Colon (tissue), 2 donors: ENCODE data around the gene WNK2.
"Not testable (repeated sequence)": the region's sequence is repeated elsewhere in the genome, so short reads cannot be mapped to it uniquely, and the experiment has no call there.

Experiments used
- FAIRE-seq: peaks from 2 replicates; lab custom pipeline; 2012; peaks lifted over from hg19 to GRCh38; lab: Jason Lieb, UNC
- donor health status: control.
- donor health status: control.

The WNK2 gene

DNA sequence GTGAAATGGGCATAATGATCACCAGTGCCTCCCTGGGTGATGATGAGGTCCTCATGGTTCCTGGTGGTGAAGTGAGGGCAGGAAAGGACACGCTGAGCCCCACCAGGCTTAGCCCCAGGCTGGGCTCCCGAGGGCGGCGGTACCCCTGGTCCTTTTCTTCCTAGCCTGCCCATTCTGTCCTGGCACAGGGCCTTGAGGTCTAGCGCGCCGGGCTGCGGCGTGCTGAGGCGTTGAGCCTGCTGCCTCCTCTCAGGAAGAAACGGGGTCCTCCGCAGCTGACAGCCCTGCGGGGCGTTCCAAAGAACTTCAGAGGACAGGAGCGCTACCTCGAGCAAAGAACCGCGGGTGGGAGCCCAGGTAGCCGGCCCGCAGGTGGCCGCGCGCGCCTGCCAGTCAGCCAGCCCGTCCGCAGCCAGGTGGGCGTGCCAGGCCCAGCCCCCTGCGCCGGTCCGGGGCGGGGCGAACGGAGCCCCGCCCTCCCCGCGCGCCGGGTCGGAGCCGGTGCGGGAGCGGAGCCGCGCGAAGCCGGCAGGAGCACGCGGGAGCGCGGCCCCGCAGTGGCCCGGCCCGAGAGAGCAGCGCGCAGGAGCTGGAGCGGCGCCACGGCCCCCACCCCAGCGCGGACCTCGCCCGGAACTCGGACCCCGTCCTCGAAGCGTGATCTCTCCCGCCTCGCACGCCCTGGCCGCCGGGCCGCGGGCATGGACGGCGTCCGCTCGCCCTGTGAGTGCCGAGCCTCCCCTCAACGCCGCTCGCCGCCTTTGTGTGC lies at the start of gene WNK2:
Gene WNK2 (plus strand): TSS at position 477 of the 769 bp plus-strand sequence. CDS start 791 bp downstream, outside the sequence.
- FAIRE-seq, result no peak

- no peak for FAIRE-seq
Observed at GRCh38 chr9:93134740-93135444, 49.0 kb upstream of the WNK2 start.

- FAIRE-seq, result no peak
Observed at GRCh38 chr9:93136011-93136440, 47.9 kb upstream of the WNK2 start.

- FAIRE-seq, result no peak
Observed at GRCh38 chr9:93137362-93137761, 46.6 kb upstream of the WNK2 start.

DNA sequence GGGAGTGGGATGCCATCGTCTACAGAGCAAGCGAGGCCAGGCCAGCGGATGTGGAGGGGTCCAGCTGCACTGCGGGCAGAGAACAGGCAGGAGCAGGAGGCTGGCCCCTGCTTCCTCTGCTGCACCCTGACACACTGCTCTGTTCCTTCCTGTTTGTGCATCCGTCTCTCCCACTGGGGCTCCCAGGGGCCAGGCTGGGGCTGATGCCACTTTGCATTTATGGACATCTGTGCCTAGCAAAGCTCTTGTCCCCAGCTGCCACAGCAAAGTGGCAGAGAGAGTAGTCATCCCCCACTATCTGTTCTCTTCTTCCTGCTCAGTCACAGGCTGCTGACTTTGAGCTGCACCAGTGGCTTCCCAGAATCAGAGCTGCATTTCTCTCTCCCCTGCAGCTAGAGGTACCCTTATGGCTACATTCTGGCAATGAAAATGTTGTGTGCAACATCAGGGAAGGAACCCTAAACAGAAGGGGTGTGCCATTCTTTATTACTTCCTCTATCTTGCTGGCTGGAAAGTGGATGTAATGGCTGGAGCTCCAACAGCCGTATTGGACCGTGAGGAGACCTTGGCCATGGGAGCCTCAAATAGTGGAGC lies 45.7 kb upstream of the WNK2 start:
- FAIRE-seq, result no peak

- no peak for FAIRE-seq
Observed at GRCh38 chr9:93139365-93140182, 44.4 kb upstream of the WNK2 start.

- FAIRE-seq, result no peak
Observed at GRCh38 chr9:93141771-93142483, 42.0 kb upstream of the WNK2 start.

DNA sequence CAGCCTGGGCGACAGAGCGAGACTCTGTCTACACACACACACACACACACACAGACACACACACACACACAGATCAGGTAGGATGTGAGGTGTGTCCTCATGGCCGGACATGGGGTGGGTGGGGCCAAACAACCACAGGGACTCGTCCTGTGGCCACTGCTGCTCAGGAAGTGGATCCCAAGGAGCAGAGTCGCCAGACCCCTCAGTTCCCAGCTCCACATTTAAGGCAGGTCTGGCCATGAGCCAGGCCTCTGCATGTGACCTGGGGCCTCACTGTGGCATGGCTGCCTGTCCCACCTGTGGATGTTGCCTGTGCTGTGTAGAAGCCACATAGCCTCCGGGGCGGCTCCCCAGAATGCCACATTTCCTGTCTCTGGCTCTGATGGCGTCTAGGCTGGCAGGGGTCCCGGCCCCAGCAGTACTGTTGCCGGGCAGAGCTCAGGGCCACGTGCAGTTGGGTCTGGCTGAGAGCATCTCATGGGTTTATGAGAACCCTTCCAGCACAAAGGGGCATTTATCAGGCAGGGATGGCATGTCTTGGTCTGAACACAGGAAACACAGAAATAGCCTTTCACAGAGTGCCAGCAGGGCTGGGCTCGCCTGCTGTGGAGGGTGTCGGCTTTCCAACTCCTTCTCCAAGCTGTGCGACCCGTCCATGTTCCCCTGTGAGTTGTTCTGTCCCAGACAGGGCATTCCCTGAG lies 40.0 kb upstream of the WNK2 start:
- FAIRE-seq, result no peak

GRCh38 chr9:93146696-93147095 lies 37.2 kb upstream of the WNK2 start:
- not testable (repeated sequence) for FAIRE-seq

GRCh38 chr9:93147632-93148031 lies 36.3 kb upstream of the WNK2 start:
- FAIRE-seq, result no peak

DNA sequence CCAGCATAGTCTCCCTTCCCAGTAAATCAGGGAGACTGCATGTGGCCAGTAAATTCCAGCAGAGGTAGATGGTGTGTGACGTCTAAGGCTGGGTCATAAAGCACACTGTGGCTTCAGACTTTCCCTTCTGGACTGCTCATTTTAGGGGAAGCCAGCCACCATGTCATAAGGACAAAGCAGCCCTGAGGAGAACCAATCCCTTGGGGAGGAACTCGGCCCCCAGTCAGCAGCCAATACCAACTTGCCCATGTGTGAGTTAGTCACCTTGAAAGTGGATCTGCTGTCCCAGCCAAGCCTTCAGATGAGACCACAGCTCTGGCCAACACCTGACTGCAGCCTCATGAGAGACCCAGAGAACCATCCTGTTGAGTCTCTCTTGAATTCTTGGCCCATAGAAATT lies 35.2 kb upstream of the WNK2 start:
- no peak for FAIRE-seq

GRCh38 chr9:93149361-93149760 lies 34.6 kb upstream of the WNK2 start:
- FAIRE-seq, result no peak

DNA sequence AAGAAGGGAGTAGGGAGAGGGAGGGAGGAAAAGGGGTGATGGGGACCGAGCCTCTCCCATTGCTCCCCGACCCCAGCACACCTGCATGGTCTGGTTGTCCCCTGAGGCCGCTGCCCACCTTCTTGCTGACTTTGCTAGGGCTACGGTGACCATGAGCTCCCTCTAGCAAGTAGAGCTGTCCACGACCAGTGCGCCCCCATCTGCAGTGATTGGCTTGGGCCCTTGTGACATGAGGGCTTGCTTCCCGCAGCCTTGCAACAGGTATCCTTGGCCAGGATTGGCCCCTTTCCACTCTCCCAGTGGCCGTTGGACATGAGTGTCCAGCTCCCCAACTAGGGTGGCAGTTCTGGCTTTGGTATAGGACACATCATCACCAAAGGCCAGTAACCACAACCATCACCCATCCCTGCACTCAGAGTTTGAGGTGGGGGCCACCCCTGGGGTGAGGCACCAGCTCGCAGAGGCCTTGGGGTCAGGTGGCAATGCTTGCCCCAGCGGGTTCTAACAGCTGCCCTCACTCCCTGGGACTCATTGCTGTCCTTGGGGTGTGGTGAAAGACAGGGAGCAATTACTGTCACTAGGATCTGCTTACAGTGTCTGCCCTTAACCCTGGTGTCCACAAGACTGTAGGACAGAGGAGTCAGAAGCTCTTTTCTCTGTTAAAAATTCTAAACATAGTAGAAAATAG lies 32.7 kb upstream of the WNK2 start:
- FAIRE-seq, result no peak

- no peak for FAIRE-seq
Observed at GRCh38 chr9:93154293-93154903, 29.5 kb upstream of the WNK2 start.

- no peak for FAIRE-seq
Observed at GRCh38 chr9:93155716-93156474, 28.0 kb upstream of the WNK2 start.

DNA sequence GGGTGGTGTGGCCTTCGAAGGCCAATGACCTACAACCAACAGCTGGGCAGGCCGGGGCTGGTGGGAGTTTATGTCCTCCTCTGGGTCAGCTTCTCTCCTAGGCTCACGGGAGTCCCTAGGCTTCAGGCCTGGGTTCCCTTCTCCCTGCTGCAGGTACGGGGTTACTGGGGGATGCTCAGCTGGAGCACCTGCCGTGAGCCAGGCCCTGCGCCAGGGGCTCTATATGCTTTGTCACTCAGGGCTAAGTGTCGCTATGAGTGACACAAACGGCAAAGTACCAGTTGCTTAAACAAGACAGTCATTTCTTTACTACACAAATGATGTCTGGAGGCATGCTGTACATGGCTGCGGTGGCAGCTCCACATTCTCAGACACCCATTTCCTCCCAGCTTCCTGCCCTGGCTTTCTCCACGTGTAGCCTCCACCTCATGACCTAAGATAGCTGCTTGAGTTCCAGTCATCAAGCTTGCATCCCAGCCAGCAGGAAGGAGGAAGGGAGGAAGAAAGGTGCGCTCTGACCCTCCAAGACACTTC lies 27.4 kb upstream of the WNK2 start:
- FAIRE-seq, result no peak

DNA sequence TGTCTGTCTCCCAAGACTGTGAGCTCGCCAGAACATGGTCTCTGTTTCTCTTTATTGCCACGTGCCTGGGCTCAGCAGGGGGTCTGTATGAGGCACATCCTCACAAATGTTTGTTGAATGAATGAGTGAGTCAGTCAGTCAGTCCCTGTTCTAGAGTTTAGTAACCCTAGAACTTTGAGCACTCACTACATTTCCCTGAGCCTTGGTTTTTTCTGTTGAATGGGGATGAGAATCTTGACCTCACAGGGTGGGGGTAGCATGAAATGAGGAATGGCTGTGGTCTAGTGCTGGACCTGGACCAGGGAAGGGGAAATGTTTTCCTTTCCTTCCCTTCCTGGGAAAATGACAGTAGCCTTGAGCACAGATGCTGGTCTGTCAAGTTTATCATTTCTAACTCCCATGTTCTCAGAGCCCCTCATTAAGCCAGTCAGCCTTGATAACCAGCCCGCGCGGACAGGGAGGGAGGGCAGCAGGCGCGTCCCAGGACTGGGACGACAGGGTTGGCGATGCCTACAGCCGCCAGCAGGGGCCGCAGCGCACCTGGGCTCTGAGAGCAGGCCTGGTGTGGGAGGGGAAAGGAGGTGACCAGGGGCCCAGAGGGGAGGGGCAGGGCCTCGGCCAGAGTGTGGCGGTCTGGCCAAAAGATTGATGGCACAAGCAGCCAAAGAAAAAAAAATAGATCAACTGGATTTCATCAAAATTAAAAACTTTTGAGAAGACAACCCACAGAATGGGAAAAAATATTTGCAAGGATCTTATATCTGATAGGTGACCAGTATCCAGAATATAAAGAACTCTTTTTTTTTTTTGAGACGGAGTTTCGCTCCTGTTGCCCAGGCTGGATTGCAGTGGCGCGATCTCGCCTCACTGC lies 24.1 kb upstream of the WNK2 start:
- FAIRE-seq, result no peak
